Astrocyte of the spinal cord (primary cell): Measurements from ENCODE around the gene APOB.
"Not testable (repeated sequence)": the region's sequence is repeated elsewhere in the genome, so short reads cannot be mapped to it uniquely, and the experiment has no call there.

Experiments used
- DNase-seq: peaks from one replicate; pipeline ENCODE4 v3.0.0; 2011; ENCODE audit warnings: low read depth, low spot score
- H3K4me3 ChIP-seq: 2 replicates; pipeline ENCODE4 v1.5.1; 2011; ENCODE audit warnings: low read depth, mild to moderate bottlenecking, low read length, moderate library complexity
- CTCF ChIP-seq: IDR thresholded peaks from 2 replicates; pipeline ENCODE4 v1.5.1; 2012; ENCODE audit warnings: low read depth, mild to moderate bottlenecking, low read length, inconsistent platforms
- in situ Hi-C: cut with HindIII; loops from 2 replicates; pipeline ENCODE4 v1.10.0; 2017; ENCODE audit warnings: low sequenced_read_pairs

The APOB gene

GRCh38 chr2:21032338-21033236 lies 11.3 kb downstream of the APOB start:
- no peak for DNase-seq
- in situ Hi-C loops = no loop called here
- no peak overlapping the region for H3K4me3 ChIP-seq
- no peak for TF ChIP-seq CTCF

- TF ChIP-seq CTCF = no peak
- no peak for DNase-seq
- in situ Hi-C loops = no loop called here
- no peak overlapping the region for H3K4me3 ChIP-seq
These were observed 12.6 kb downstream of the APOB start for GRCh38 chr2:21030983-21031968.

GRCh38 chr2:21029519-21029918 lies 14.4 kb downstream of the APOB start:
- DNase-seq = no peak
- H3K4me3 ChIP-seq = no peak overlapping the region
- TF ChIP-seq CTCF = no peak
- in situ Hi-C loops = no loop called here

GRCh38 chr2:21028951-21029350 lies 14.9 kb downstream of the APOB start:
- H3K4me3 ChIP-seq, in situ Hi-C loops, DNase-seq: not testable (repeated sequence)

GRCh38 chr2:21028021-21028947 lies 15.6 kb downstream of the APOB start:
- no peak overlapping the region for H3K4me3 ChIP-seq
- no peak for TF ChIP-seq CTCF
- in situ Hi-C loops = no loop called here
- DNase-seq = no peak

GRCh38 chr2:21026479-21027282 lies 17.2 kb downstream of the APOB start:
- in situ Hi-C loops = no loop called here
- TF ChIP-seq CTCF = no peak
- DNase-seq = no peak
- H3K4me3 ChIP-seq = no peak overlapping the region
